HepG2 (cell line): ENCODE measurements around the gene VARS1. TPM values are rescaled to one million over a fixed set of nuclear protein-coding genes. Genes with fewer than 3 reads are reported as not detected.
A peak's percentile ranks its signal among the peaks of the same experiment; 100 is the strongest.

Source experiments
- AKNA ChIP-seq: sonication (generic); formaldehyde crosslinking; IDR thresholded peaks from 2 replicates; pipeline ENCODE4 v1.4.0; 2020; ENCODE audit warnings: missing genetic modification reagents, borderline replicate concordance
- CBX1 ChIP-seq: IDR thresholded peaks from one replicate; pipeline ENCODE4 v1.6.1; 2016; ENCODE audit warnings: antibody characterized with exemption, low read depth
- DNMT3B ChIP-seq: conservative IDR thresholded peaks from 2 replicates; pipeline ENCODE4 v1.6.1; 2016; ENCODE audit warnings: missing biosample characterization, control low read depth
- HNRNPLL ChIP-seq: fragments of 200-400 bp; formaldehyde crosslinking; IDR thresholded peaks from 2 replicates; pipeline ENCODE4 v1.6.1; 2017; ENCODE audit warnings: mild to moderate bottlenecking, low read depth, low read length; ENCODE audit not compliant: poor library complexity, severe bottlenecking
- MAFK ChIP-seq, 2 experiments: IDR thresholded peaks in 1 of 2; conservative IDR thresholded peaks in 1 of 2; 2 replicates each; pipeline ENCODE4 v1.6.1; 2011; ENCODE audit warnings: improper control_type of control experiment in 2 of 2, low read length in 2 of 2
- PAXIP1 ChIP-seq: sonication (generic); formaldehyde crosslinking; conservative IDR thresholded peaks from 2 replicates; pipeline ENCODE4 v1.4.0; 2020; ENCODE audit warnings: mild to moderate bottlenecking, missing genetic modification reagents, moderate library complexity
- USF2 ChIP-seq, 2 experiments: sonication (generic) in 1 of 2; formaldehyde crosslinking in 1 of 2; IDR thresholded peaks; 2 replicates each; pipeline versions ENCODE4 v1.5.1 to v1.6.1; 2011 to 2020; ENCODE audit warnings: borderline replicate concordance in 1 of 2, low read depth in 1 of 2, low read length in 1 of 2, mild to moderate bottlenecking in 1 of 2, missing genetic modification reagents in 1 of 2, moderate library complexity in 1 of 2
- ZBTB21 ChIP-seq: sonication (generic); formaldehyde crosslinking; IDR thresholded peaks from 2 replicates; pipeline ENCODE4 v1.4.0; 2020; ENCODE audit warnings: missing genetic modification reagents
- ZBTB39 ChIP-seq: sonication (generic); formaldehyde crosslinking; IDR thresholded peaks from 2 replicates; pipeline ENCODE4 v1.5.0; 2020; ENCODE audit warnings: missing genetic modification reagents
- ZNF331 ChIP-seq: sonication (generic); formaldehyde crosslinking; IDR thresholded peaks from 2 replicates; pipeline ENCODE4 v1.4.0; 2020; ENCODE audit warnings: missing genetic modification reagents
- ZNF572 ChIP-seq: sonication (generic); formaldehyde crosslinking; IDR thresholded peaks from 2 replicates; pipeline ENCODE4 v1.5.1; 2020; ENCODE audit warnings: mild to moderate bottlenecking, missing genetic modification reagents
- ZNF784 ChIP-seq: sonication (generic); formaldehyde crosslinking; IDR thresholded peaks from 2 replicates; pipeline ENCODE4 v1.5.1; 2020; ENCODE audit warnings: missing genetic modification reagents, mild to moderate bottlenecking, borderline replicate concordance
- ZNF790 ChIP-seq: sonication (generic); formaldehyde crosslinking; IDR thresholded peaks from 2 replicates; pipeline ENCODE4 v1.8.0; 2022; ENCODE audit warnings: missing genetic modification reagents, mild to moderate bottlenecking, borderline replicate concordance
- polyA plus RNA-seq, 8 experiments: library from polyadenylated mRNA; depleted of rRNA in 3 of 8; stranded (reverse) in 7 of 8; unstranded in 1 of 8; fragments of >200 nt; fragmentation: Illumina TruSeq in 4 of 8; extraction: Trizol in 4 of 8; gene quantifications; 2 replicates each; pipeline versions ENCODE4 v1.2.1 to v1.2.3, GENCODE V29; 2011 to 2016; ENCODE audit warnings: low read depth in 4 of 8, missing spikeins in 1 of 8, mixed read lengths in 1 of 8; ENCODE audit not compliant: insufficient read depth in 1 of 8
- total RNA-seq, 5 experiments: library from RNA; depleted of rRNA; stranded (reverse); fragments of >200 nt; fragmentation: Illumina TruSeq; extraction: Trizol; gene quantifications; 2 replicates each; pipeline ENCODE4 v1.2.3, GENCODE V29; 2016; ENCODE audit warnings: low read depth in 1 of 5

Gene VARS1
- total and polyA plus RNA-seq, 2 of the 13 experiments (the other 11 are each of a cell fraction or from before 2014, with no cell fraction given): 14.7 to 56.1 TPM

GRCh38 chr6:31769684-31770371 is 25.7 kb downstream of the VARS1 start (continued):
- TF ChIP-seq AKNA (CRISPR knock-in tag) (no peak), MAFK (conservative IDR thresholded peaks at IDR 0.05 in 1 of 2, IDR thresholded peaks at IDR 0.05 in 1 of 2; ENCODE audit: low read length in 2 of 2) (no peak), USF2 (IDR thresholded peaks at IDR 0.05; ENCODE audit: low read depth, low read length) (no peak), USF2 (CRISPR knock-in tag; IDR thresholded peaks at IDR 0.05; ENCODE audit: borderline replicate concordance) (no peak; the same call in 1 of the 2 replicates), ZNF572 (CRISPR knock-in tag) (0 out of 2 replicates have a peak, but pooled peaks have one; percentile 50), ZNF331 (CRISPR knock-in tag) (peak; percentile 63; the same call in 1 of the 2 replicates), ZNF784 (CRISPR knock-in tag) (no peak; the same call in 1 of the 2 replicates), ZBTB21 (CRISPR knock-in tag) (0 out of 2 replicates have a peak, but pooled peaks have one; percentile 29), ZNF790 (CRISPR knock-in tag) (no peak), ZBTB39 (no peak), HNRNPLL (no peak), DNMT3B (no peak), CBX1 (peak; percentile 58), PAXIP1 (CRISPR knock-in tag) (no peak)
